Activated CD4-positive, alpha-beta T cell treated with anti-CD3 and anti-CD28 coated beads for 36 hours (primary cell): ENCODE results near the gene NXPH2. TPM values are rescaled to one million over a fixed set of nuclear protein-coding genes. Genes with fewer than 3 reads are reported as not detected.

Experiments used
- ATAC-seq: fragments of 200-7000 bp; cut with Tn5 transposase; one replicate; pipeline ENCODE4 v1.10.0; 2021; ENCODE audit warnings: mild to moderate bottlenecking, moderate library complexity
- CTCF ChIA-PET: fragments of 350-600 bp; sonication (Branson Sonifier 250); formaldehyde crosslinking; loops from one replicate; lab custom pipeline; 2021; ENCODE audit warnings: antibody characterized with exemption; lab: Charles Lee
- POLR2A ChIA-PET: fragments of 350-600 bp; sonication (Branson Sonifier 250); formaldehyde crosslinking; loops from one replicate; lab custom pipeline; 2021; ENCODE audit warnings: antibody characterized with exemption, inconsistent platforms; lab: Charles Lee
- DNase-seq: peaks from one replicate; pipeline ENCODE4 v3.0.0-alpha.2; 2020
- H3K27ac Mint-ChIP-seq: one replicate; pipeline ENCODE4 v1.8.0; 2021; ENCODE audit warnings: mixed read lengths
- H3K27me3 Mint-ChIP-seq: one replicate; pipeline ENCODE4 v1.8.0; 2021; ENCODE audit warnings: mixed read lengths
- H3K36me3 Mint-ChIP-seq: one replicate; pipeline ENCODE4 v1.8.0; 2021; ENCODE audit warnings: low read depth, mixed read lengths
- H3K4me1 Mint-ChIP-seq: one replicate; pipeline ENCODE4 v1.8.0; 2021; ENCODE audit warnings: mixed read lengths
- H3K4me3 Mint-ChIP-seq: one replicate; pipeline ENCODE4 v1.8.0; 2021; ENCODE audit warnings: mild to moderate bottlenecking, moderate library complexity, mixed read lengths
- H3K9me3 Mint-ChIP-seq: one replicate; pipeline ENCODE4 v1.8.0; 2021; ENCODE audit warnings: low read depth, mixed read lengths
- intact Hi-C, 2 experiments: fragments of 100-400 bp; cut with DNase I in 1 of 2; cut with micrococcal nuclease in 1 of 2; formaldehyde crosslinking; loops; one replicate each; pipeline versions ENCODE4 v1.14.2 to v1.15.1; 2022 to 2024; cut with DNase I, micrococcal nuclease
- total RNA-seq, 2 experiments: library from RNA; stranded (reverse); gene quantifications; one replicate each; pipeline ENCODE4 v1.2.3, GENCODE V29; 2021

Gene NXPH2
- total RNA-seq, 2 experiments from 2014 or later, result not detected

- Mint-ChIP-seq H3K36me3 (no peaks in the 10 kb centered on the region), H3K27ac (no peak overlapping the region)
- POLR2A ChIA-PET, result no interaction called here
Observed at GRCh38 chr2:138724327-138724726, 55.9 kb downstream of the NXPH2 start.

DNA sequence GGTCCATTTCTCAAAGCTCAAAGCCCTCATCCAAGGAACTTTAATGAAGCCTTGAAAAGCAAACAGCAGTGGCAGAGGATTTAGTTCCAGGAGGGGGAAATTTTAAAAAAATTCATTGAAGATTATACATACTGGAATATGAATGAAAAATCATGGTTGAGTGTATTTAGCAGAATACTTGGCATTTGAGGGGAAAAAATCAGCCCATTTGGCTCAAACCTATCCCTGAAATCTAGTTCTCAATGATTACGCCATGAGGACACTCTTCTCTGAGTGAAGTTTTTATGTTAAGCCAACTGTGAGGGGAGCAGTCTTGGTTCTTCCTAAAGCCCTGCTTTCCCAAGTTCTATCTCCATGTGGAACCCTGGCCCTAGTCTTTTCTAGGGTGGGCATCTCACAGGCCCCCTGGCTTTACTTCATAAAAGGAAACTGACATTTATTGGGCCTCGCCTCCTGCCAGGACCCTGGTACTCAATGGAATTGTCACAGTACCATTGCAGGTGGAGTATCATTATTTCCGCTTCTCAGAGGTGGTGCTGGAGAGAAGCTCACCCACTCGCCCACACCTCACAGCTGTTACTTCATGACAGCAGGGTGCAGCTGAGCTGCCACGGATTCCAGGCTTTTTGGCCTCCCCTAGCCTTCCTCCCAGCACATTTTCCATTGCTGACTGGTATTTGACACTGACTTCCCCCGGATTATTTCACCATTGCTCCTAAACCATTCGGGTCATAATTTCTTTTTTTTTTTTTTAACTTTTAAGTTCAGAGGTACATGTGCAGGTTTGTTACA lies 56.8 kb downstream of the NXPH2 start:
- no peaks in the 10 kb centered on the region for H3K9me3 Mint-ChIP-seq
- intact Hi-C loops, result no loop called here
- no peak for DNase-seq
- H3K4me3 Mint-ChIP-seq, result no peak overlapping the region
- no peak overlapping the region for H3K27ac Mint-ChIP-seq
- ChIA-PET CTCF (no interaction called here), POLR2A (no interaction called here)
- ATAC-seq, result no peak
- H3K4me1 Mint-ChIP-seq, result no peaks in the 10 kb centered on the region
- no peaks in the 10 kb centered on the region for H3K27me3 Mint-ChIP-seq
- no peaks in the 10 kb centered on the region for H3K36me3 Mint-ChIP-seq

More at GRCh38 chr2:138724327-138724726, 55.9 kb downstream of the NXPH2 start:
- no peak overlapping the region for H3K4me3 Mint-ChIP-seq
- ATAC-seq (no peak), DNase-seq (no peak)
- H3K4me1 Mint-ChIP-seq, result no peaks in the 10 kb centered on the region
- intact Hi-C loops, result no loop called here
- CTCF ChIA-PET, result no interaction called here
- no peaks in the 10 kb centered on the region for H3K27me3 Mint-ChIP-seq
- H3K9me3 Mint-ChIP-seq, result no peaks in the 10 kb centered on the region

DNA sequence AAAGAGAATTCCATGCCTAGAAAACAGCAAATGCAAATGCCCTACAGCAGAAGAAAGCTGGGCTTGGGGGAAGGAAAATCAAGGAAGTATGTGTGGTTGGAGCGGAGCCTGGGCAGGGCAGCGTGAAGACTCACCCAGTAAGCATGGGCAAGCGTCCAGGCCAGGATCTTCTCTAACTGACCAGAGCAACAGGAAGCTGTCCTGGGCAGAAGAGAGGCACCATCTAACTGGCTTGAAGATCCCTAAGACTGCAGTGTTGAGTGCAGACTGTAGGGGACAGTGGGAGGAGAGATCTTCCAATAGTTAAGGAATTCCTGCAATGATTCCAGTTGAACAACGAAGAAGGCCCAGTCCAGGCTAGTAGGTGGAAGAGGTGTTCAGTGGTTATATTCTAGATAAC lies 57.9 kb downstream of the NXPH2 start:
- ChIA-PET POLR2A (no interaction called here), CTCF (no interaction called here)
- intact Hi-C loops, result no loop called here
- ATAC-seq, result no peak
- no peak overlapping the region for H3K4me3 Mint-ChIP-seq
- no peak for DNase-seq
- H3K27ac Mint-ChIP-seq, result no peak overlapping the region
- no peaks in the 10 kb centered on the region for H3K27me3 Mint-ChIP-seq
- no peaks in the 10 kb centered on the region for H3K4me1 Mint-ChIP-seq
- H3K9me3 Mint-ChIP-seq, result no peaks in the 10 kb centered on the region
- no peaks in the 10 kb centered on the region for H3K36me3 Mint-ChIP-seq

DNA sequence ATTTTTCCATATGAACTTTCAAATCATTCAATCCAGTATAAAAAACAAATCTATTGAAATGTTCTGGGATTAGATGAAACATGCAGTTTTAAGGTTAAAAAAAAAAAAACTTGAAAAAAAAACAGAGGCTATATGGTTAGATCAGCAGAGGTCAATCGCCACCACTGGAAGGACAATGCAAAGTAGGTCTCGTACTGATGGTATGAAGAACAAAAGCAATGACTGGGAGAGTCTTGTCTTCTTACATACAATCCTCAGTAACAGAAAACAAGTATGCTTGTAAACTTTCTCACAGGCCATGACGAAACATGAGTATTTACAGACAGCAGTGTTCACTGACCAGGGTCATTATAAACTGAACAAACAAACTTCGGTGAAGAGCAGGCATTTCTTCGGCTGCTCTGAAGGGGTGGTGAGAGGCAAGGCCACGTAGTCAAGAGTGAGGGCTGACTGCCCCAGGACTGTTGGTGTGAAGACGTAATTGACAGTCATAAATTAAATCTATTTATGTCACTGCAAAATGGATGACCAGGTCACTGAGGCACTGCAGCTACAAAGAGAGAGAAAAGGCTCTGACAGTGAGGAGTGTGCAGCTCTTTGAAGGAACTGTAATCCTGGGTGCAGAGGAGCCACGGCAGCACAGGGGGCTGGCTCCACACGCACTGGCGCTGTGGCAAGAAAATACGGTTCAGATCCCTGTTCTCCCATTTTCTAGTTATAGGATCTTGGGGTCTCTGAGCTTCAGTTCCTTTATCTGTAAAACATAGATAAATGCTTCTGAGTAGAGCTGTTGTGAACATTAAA lies 60.0 kb downstream of the NXPH2 start:
- Mint-ChIP-seq H3K4me1 (no peaks in the 10 kb centered on the region), H3K27ac (no peak overlapping the region), H3K9me3 (no peaks in the 10 kb centered on the region), H3K4me3 (no peak overlapping the region), H3K36me3 (no peaks in the 10 kb centered on the region), H3K27me3 (no peaks in the 10 kb centered on the region)
- ChIA-PET POLR2A (no interaction called here), CTCF (no interaction called here)
- intact Hi-C loops, result no loop called here
- DNase-seq (no peak), ATAC-seq (no peak)

- H3K4me3 Mint-ChIP-seq, result no peak overlapping the region
- H3K9me3 Mint-ChIP-seq, result no peaks in the 10 kb centered on the region
- no peak overlapping the region for H3K27ac Mint-ChIP-seq
- CTCF ChIA-PET, result no interaction called here
- no peaks in the 10 kb centered on the region for H3K36me3 Mint-ChIP-seq
- ATAC-seq (no peak), DNase-seq (no peak)
- POLR2A ChIA-PET, result no interaction called here
- H3K27me3 Mint-ChIP-seq, result no peaks in the 10 kb centered on the region
- H3K4me1 Mint-ChIP-seq, result no peaks in the 10 kb centered on the region
- intact Hi-C loops, result loop anchor here in 1 of 2 experiments (5.0 kb wide), 1 partner anchor 851 kb away; no protein-coding TSS in a partner anchor
Observed at GRCh38 chr2:138718405-138718804, 61.8 kb downstream of the NXPH2 start.

GRCh38 chr2:138716183-138716582 lies 64.0 kb downstream of the NXPH2 start:
- CTCF ChIA-PET, result no interaction called here
- no peaks in the 10 kb centered on the region for H3K36me3 Mint-ChIP-seq

DNA sequence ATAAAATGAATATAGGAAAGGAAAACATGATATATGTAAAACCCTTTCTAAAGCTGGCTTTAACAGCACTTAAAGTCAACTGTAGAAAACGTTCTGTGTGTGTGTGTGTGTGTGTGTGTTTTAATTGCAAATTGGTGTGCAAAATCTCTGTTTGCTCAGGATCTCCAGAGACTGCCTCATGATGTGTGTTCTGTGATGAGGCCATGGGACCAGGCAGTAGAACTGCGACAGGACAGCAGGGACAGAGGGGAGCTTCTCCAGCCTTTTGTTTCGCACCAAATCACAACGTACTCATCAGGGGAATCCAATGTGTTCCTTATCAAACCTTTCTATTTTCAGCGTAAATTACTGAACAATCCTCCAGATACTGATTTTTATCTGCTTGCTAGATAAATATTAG lies 66.7 kb downstream of the NXPH2 start:
- Mint-ChIP-seq H3K9me3 (no peaks in the 10 kb centered on the region), H3K4me3 (no peak overlapping the region), H3K36me3 (no peaks in the 10 kb centered on the region), H3K4me1 (no peaks in the 10 kb centered on the region), H3K27me3 (peaks cover 10% of the 10 kb centered on the region), H3K27ac (no peak overlapping the region)
- POLR2A ChIA-PET, result no interaction called here
- CTCF ChIA-PET, result interaction anchor here (0.6 to 1.0 kb wide), 2 partner anchors 8 to 788 kb away, joined by 3 to 4 read pairs; no protein-coding TSS in a partner anchor
- ATAC-seq, result no peak
- intact Hi-C loops, result no loop called here
- DNase-seq, result no peak

More at GRCh38 chr2:138716183-138716582, 64.0 kb downstream of the NXPH2 start:
- H3K4me3 Mint-ChIP-seq, result no peak overlapping the region
- no peaks in the 10 kb centered on the region for H3K4me1 Mint-ChIP-seq
- H3K27ac Mint-ChIP-seq, result no peak overlapping the region
- peaks cover 6% of the 10 kb centered on the region for H3K27me3 Mint-ChIP-seq
- ATAC-seq, result no peak
- H3K9me3 Mint-ChIP-seq, result no peaks in the 10 kb centered on the region
- intact Hi-C loops, result loop anchor here in 1 of 2 experiments (5.0 kb wide), 1 partner anchor 849 kb away; no protein-coding TSS in a partner anchor
- POLR2A ChIA-PET, result no interaction called here
- DNase-seq, result no peak

DNA sequence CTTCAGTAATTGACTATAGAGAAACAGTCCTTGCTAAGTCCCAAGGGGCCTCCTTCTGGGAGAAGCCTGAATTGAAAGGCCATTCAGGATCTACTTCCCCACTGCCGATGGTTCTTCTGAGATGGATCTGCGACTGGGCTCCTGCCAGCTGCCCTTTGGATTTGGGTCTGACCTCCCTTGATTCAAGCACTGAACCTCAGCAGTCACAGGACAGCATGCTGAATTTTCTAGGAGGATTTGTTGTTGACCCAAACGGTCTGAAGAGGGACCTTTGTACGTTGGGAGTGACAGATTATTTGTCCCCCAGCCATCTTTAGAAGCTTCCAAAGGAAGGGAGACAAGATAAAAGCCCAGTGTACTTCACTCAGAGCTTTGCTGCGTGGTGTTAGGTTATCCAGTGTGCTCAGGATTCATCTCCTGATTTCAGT lies 67.1 kb downstream of the NXPH2 start:
- Mint-ChIP-seq H3K4me1 (no peaks in the 10 kb centered on the region), H3K9me3 (no peaks in the 10 kb centered on the region), H3K36me3 (no peaks in the 10 kb centered on the region), H3K27ac (no peak overlapping the region), H3K4me3 (no peak overlapping the region), H3K27me3 (peaks cover 10% of the 10 kb centered on the region)
- ChIA-PET POLR2A (no interaction called here), CTCF (interaction anchor here (0.6 kb wide), 1 partner anchor 30 kb away, joined by 3 read pairs; no protein-coding TSS in a partner anchor)
- intact Hi-C loops, result no loop called here
- DNase-seq (no peak), ATAC-seq (no peak)

DNA sequence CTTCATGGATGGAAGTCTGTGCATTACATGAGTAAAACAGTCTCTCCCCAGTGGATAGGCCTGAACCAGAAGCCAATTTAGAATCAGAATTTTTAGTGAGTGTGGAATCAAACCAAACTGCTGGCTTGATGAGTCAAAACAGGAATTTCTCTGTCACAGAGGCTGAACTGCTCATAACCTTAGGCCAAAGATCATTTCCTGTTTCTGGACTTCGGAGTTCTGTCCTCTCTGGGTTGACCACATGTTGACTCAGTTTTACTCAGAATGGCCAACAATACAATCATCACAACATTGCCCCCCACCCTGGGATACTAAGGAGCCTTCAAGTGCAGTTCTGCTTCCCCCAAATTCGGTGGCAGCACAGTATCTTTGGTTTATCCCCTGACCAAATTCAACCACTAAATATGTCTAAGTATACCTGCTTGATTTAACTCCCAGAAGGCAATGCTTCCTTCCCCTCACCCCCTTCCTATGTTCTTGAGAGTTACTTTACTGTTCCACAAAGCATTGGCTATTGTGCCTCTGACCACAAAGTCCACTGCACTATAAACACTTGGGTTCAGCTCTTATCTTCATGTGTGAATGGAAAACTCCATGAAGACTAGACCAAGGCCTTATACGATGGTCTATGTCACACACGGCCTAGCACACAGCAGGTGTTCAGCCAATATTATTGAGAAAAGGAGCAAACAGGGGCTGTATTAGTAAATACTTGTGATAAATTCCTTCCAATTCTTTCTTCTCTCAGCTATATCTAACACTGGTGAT lies 67.8 kb downstream of the NXPH2 start:
- intact Hi-C loops, result no loop called here
- CTCF ChIA-PET, result interaction anchor here (0.6 kb wide), 1 partner anchor 29 kb away, joined by 3 read pairs; no protein-coding TSS in a partner anchor

DNA sequence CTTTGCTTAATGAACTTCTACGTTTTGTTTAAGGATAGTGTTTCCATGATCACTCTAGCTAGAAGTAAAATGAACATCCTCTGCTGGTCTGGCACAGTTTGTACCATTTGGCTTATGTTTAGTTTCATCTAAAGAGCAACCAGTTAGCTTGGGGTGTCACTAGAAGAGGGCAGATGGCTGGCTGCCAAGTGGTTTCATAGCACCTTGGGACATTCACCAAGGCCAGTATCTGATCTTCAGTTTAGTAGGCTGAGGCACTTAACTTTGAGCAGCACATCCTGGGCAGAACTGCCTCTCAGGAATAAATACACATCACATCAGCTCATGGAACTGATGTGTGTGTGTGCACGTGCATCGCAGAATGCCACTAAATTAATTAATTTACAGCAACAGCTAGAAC lies 68.4 kb downstream of the NXPH2 start:
- no peak for ATAC-seq
- intact Hi-C loops, result no loop called here
- DNase-seq, result no peak
- H3K4me1 Mint-ChIP-seq, result no peaks in the 10 kb centered on the region
- ChIA-PET CTCF (no interaction called here), POLR2A (no interaction called here)
- H3K4me3 Mint-ChIP-seq, result no peak overlapping the region
- no peaks in the 10 kb centered on the region for H3K9me3 Mint-ChIP-seq
- peaks cover 10% of the 10 kb centered on the region for H3K27me3 Mint-ChIP-seq
- H3K27ac Mint-ChIP-seq, result no peak overlapping the region
- H3K36me3 Mint-ChIP-seq, result no peaks in the 10 kb centered on the region

More for the DNA sequence above, 67.8 kb downstream of the NXPH2 start:
- Mint-ChIP-seq H3K4me3 (no peak overlapping the region), H3K9me3 (no peaks in the 10 kb centered on the region), H3K4me1 (no peaks in the 10 kb centered on the region), H3K27me3 (peaks cover 10% of the 10 kb centered on the region), H3K36me3 (no peaks in the 10 kb centered on the region), H3K27ac (no peak overlapping the region)
- DNase-seq, result no peak
- POLR2A ChIA-PET, result no interaction called here
- ATAC-seq, result no peak

GRCh38 chr2:138708682-138709241 lies 71.4 kb downstream of the NXPH2 start:
- intact Hi-C loops, result no loop called here
- Mint-ChIP-seq H3K27ac (no peak overlapping the region), H3K36me3 (no peaks in the 10 kb centered on the region), H3K9me3 (no peaks in the 10 kb centered on the region), H3K27me3 (peaks cover 10% of the 10 kb centered on the region), H3K4me3 (no peak overlapping the region), H3K4me1 (no peaks in the 10 kb centered on the region)
- DNase-seq (no peak), ATAC-seq (no peak)
- POLR2A ChIA-PET, result no interaction called here
- CTCF ChIA-PET, result interaction anchor here (1.4 kb wide), 1 partner anchor 78 kb away, joined by 3 read pairs; no protein-coding TSS in a partner anchor
